K562 (cell line): Measurements from ENCODE around the gene RSPH1. TPM values are rescaled to one million over a fixed set of nuclear protein-coding genes. Genes with fewer than 3 reads are reported as not detected.
A peak's percentile ranks its signal among the peaks of the same experiment; 100 is the strongest.

ENCODE experiments used
- CBFA2T2 ChIP-seq: fragments of 450-650 bp; conservative IDR thresholded peaks from 2 replicates; pipeline ENCODE4 v1.6.1; 2017; ENCODE audit warnings: mild to moderate bottlenecking
- COPS2 ChIP-seq: fragments of 450-650 bp; conservative IDR thresholded peaks from 2 replicates; pipeline ENCODE4 v1.6.1; 2016; ENCODE audit warnings: mild to moderate bottlenecking, moderate library complexity
- CREM ChIP-seq: IDR thresholded peaks from 2 replicates; pipeline ENCODE4 v1.6.1; 2014; ENCODE audit warnings: antibody characterized with exemption, low read depth
- CSDE1 ChIP-seq, 2 experiments: fragments of 450-650 bp; IDR thresholded peaks; 2 replicates each; pipeline ENCODE4 v1.6.1; 2016; ENCODE audit warnings: mild to moderate bottlenecking in 1 of 2
- ELF1 ChIP-seq: fragments of 200-800 bp; sonication (Bioruptor generic); IDR thresholded peaks from 2 replicates; pipeline ENCODE4 v1.6.1; 2016; ENCODE audit warnings: missing genetic modification characterization, missing compliant biosample characterization
- ETV1 ChIP-seq: fragments of 450-650 bp; conservative IDR thresholded peaks from 2 replicates; pipeline ENCODE4 v1.6.1; 2016; ENCODE audit warnings: missing genetic modification characterization, control low read depth, low read depth, missing compliant biosample characterization
- FOS ChIP-seq: IDR thresholded peaks from 3 replicates; pipeline ENCODE4 v1.6.1; 2011; ENCODE audit not compliant: insufficient read length; ENCODE audit errors: extremely low read depth
- KDM2B ChIP-seq: fragments of 250-450 bp; sonication (Bioruptor Pico); IDR thresholded peaks from 2 replicates; pipeline ENCODE4 v1.8.0; 2021; ENCODE audit warnings: mild to moderate bottlenecking, moderate library complexity
- MTA2 ChIP-seq: fragments of 450-650 bp; IDR thresholded peaks from 2 replicates; pipeline ENCODE4 v1.6.1; 2016; ENCODE audit warnings: low read depth
- NFIX ChIP-seq: fragments of 250-450 bp; sonication (Bioruptor Pico); IDR thresholded peaks from 2 replicates; pipeline ENCODE4 v1.4.0; 2020; ENCODE audit warnings: low read depth, mild to moderate bottlenecking, moderate library complexity
- PHB ChIP-seq: fragments of 250-450 bp; sonication (Bioruptor Pico); IDR thresholded peaks from 2 replicates; pipeline ENCODE4 v1.5.0; 2021
- POLR2AphosphoS5 ChIP-seq: IDR thresholded peaks from 2 replicates; pipeline ENCODE4 v1.6.1; 2011; ENCODE audit warnings: mild to moderate bottlenecking, low read depth, low read length, moderate library complexity; ENCODE audit not compliant: control insufficient read depth, insufficient read depth
- RBM14 ChIP-seq: fragments of 200-400 bp; formaldehyde crosslinking; IDR thresholded peaks from 2 replicates; pipeline ENCODE4 v1.6.1; 2018; ENCODE audit warnings: low read depth, mild to moderate bottlenecking, low read length, moderate library complexity, borderline replicate concordance; ENCODE audit not compliant: insufficient read depth
- RBM22 ChIP-seq: fragments of 200-400 bp; formaldehyde crosslinking; IDR thresholded peaks from 2 replicates; pipeline ENCODE4 v1.6.1; 2018; ENCODE audit warnings: low read length, low read depth; ENCODE audit not compliant: poor library complexity, severe bottlenecking
- RBM25 ChIP-seq: fragments of 200-400 bp; formaldehyde crosslinking; IDR thresholded peaks from 2 replicates; pipeline ENCODE4 v1.6.1; 2018; ENCODE audit warnings: low read length, low read depth, moderate library complexity; ENCODE audit not compliant: severe bottlenecking
- SAP30 ChIP-seq: fragments of 200-600 bp; sonication (generic); IDR thresholded peaks from 2 replicates; pipeline ENCODE4 v1.6.1; 2012; ENCODE audit warnings: borderline replicate concordance, low read depth, mild to moderate bottlenecking, moderate library complexity, low read length, control low read depth, inconsistent platforms; ENCODE audit not compliant: insufficient read depth, poor library complexity, severe bottlenecking
- SIN3A ChIP-seq, 2 experiments: fragments of 150-350 bp in 1 of 2; IDR thresholded peaks; 2 replicates each; pipeline ENCODE4 v1.6.1; 2011 to 2016; ENCODE audit warnings: borderline replicate concordance in 2 of 2, low read depth in 2 of 2, low read length in 2 of 2, mild to moderate bottlenecking in 2 of 2, moderate library complexity in 2 of 2; ENCODE audit not compliant: control insufficient read depth in 1 of 2
- SMAD4 ChIP-seq: fragments of 250-450 bp; sonication (Bioruptor Pico); conservative IDR thresholded peaks from 2 replicates; pipeline ENCODE4 v1.8.0; 2021; ENCODE audit warnings: inconsistent platforms, mild to moderate bottlenecking, moderate library complexity
- SRF ChIP-seq, 2 experiments: fragments of 250-450, 450-650 bp in 1 of 2; sonication (Bioruptor Pico) in 1 of 2; sonication (generic) in 1 of 2; formaldehyde crosslinking; IDR thresholded peaks; 2 replicates each; pipeline versions ENCODE4 v1.5.0 to v1.5.1; 2020 to 2022; ENCODE audit warnings: mild to moderate bottlenecking in 1 of 2, missing genetic modification reagents in 1 of 2
- TRIM24 ChIP-seq, 2 experiments: fragments of 450-650 bp; IDR thresholded peaks; 2 replicates each; pipeline ENCODE4 v1.6.1; 2016
- USF1 ChIP-seq: sonication (generic); formaldehyde crosslinking; IDR thresholded peaks from 2 replicates; pipeline ENCODE4 v1.9.0; 2022; ENCODE audit warnings: mild to moderate bottlenecking, missing genetic modification reagents
- ZMIZ1 ChIP-seq, 2 experiments: fragments of 150-350 bp in 1 of 2; IDR thresholded peaks; 2 replicates each; pipeline ENCODE4 v1.6.1; 2012 to 2016; ENCODE audit warnings: low read depth in 2 of 2, low read length in 2 of 2, mild to moderate bottlenecking in 1 of 2, moderate library complexity in 1 of 2
- ZNF263 ChIP-seq: sonication (generic); formaldehyde crosslinking; IDR thresholded peaks from 2 replicates; pipeline ENCODE4 v1.8.0; 2022; ENCODE audit warnings: mild to moderate bottlenecking, missing genetic modification reagents, borderline replicate concordance
- ZNF282 ChIP-seq: sonication (generic); formaldehyde crosslinking; IDR thresholded peaks from 2 replicates; pipeline ENCODE4 v1.8.1; 2023; ENCODE audit warnings: missing genetic modification reagents
- ZNF644 ChIP-seq: fragments of 200-800 bp; sonication (Bioruptor generic); IDR thresholded peaks from 2 replicates; pipeline ENCODE4 v1.6.1; 2016; ENCODE audit warnings: low read depth, missing genetic modification characterization, missing compliant biosample characterization
- polyA plus RNA-seq, 8 experiments: library from polyadenylated mRNA; depleted of rRNA in 4 of 8; stranded (reverse) in 5 of 8; unstranded in 3 of 8; fragments of >200 nt; fragmentation: Nextera tagmentation in 2 of 8; fragmentation: Illumina TruSeq in 1 of 8; extraction: Ambion mirVana in 2 of 8; extraction: Trizol in 1 of 8; gene quantifications; 2 replicates each; pipeline versions ENCODE4 v1.2.1 to v1.2.3, GENCODE V29; 2011 to 2014; ENCODE audit warnings: inconsistent platforms in 1 of 8, missing spikeins in 1 of 8
- total RNA-seq, 7 experiments: library from RNA; depleted of rRNA in 6 of 7; stranded (reverse); fragments of >200 nt in 6 of 7; fragmentation: Illumina TruSeq in 2 of 7; extraction: Trizol in 2 of 7; gene quantifications; 2 replicates each; pipeline versions ENCODE4 v1.2.1 to v1.2.3, GENCODE V29; 2011 to 2021; ENCODE audit warnings: low replicate concordance in 1 of 7

The RSPH1 gene
- total and polyA plus RNA-seq, 9 of the 15 experiments (the other 6 are each of a cell fraction or from before 2014, with no cell fraction given), result 0.17 TPM; not detected in 8

GRCh38 chr21:42496120-42496838, at the start of gene RSPH1 (continued):
- TF ChIP-seq KDM2B (CRISPR knock-in tag) (no peak), PHB (CRISPR knock-in tag) (no peak), USF1 (no peak; the same call in 1 of the 2 replicates), CSDE1 (IDR thresholded peaks at IDR 0.05) (peak in 1 of 2 experiments; percentile 99; a peak in 2 of 4 replicates), SIN3A (IDR thresholded peaks at IDR 0.05; ENCODE audit: borderline replicate concordance in 2 of 2, control insufficient read depth in 1 of 2, low read depth in 2 of 2, low read length in 2 of 2) (peak; percentile 65 to 91; a peak in 2 of 4 replicates), ZNF644 (tag) (no peak), TRIM24 (IDR thresholded peaks at IDR 0.05) (no peak), CBFA2T2 (no peak), RBM14 (no peak), SRF (CRISPR knock-in tag; IDR thresholded peaks at IDR 0.05) (peak in 1 of 2 experiments; percentile 85; a peak in 2 of 4 replicates), POLR2AphosphoS5 (no peak), FOS (peak; percentile 67), MTA2 (no peak), SMAD4 (CRISPR knock-in tag) (no peak), ELF1 (tag) (peak; percentile 91), CREM (peak; percentile 88), ZNF263 (CRISPR knock-in tag) (peak; percentile 82), NFIX (CRISPR knock-in tag) (no peak), SAP30 (peak; percentile 76), ETV1 (tag) (peak; percentile 16; the same call in 1 of the 2 replicates), RBM22 (peak; percentile 100), ZNF282 (CRISPR knock-in tag) (no peak), COPS2 (no peak), RBM25 (peak; percentile 80), ZMIZ1 (IDR thresholded peaks at IDR 0.05; ENCODE audit: low read depth in 2 of 2, low read length in 2 of 2) (no peak)
